ENCODE data around the gene PARD3. TPM values are rescaled to one million over a fixed set of nuclear protein-coding genes. Genes with fewer than 3 reads are reported as not detected.

PARD3 gene
- polyA plus RNA-seq, 3 donors: 79.3 to 88.4 (median 87.3) TPM

GRCh38 chr10:34255035-34255434, 560.1 kb downstream of the PARD3 start:
- no peak for DNase-seq (ENCODE audit: low read depth in 3 of 3, low spot score in 2 of 3)

GRCh38 chr10:34254596-34254995, 560.5 kb downstream of the PARD3 start:
- no peak for DNase-seq (ENCODE audit: low read depth in 3 of 3, low spot score in 2 of 3)

- DNase-seq (ENCODE audit: low read depth in 3 of 3, low spot score in 2 of 3): no peak
These were observed 563.0 kb downstream of the PARD3 start for GRCh38 chr10:34252111-34252510.

- no peak for DNase-seq (ENCODE audit: low read depth in 3 of 3, low spot score in 2 of 3)
These were observed 563.9 kb downstream of the PARD3 start for GRCh38 chr10:34251177-34251576.

GRCh38 chr10:34250722-34251121, 564.4 kb downstream of the PARD3 start:
- no peak for DNase-seq (ENCODE audit: low read depth in 3 of 3, low spot score in 2 of 3)

GRCh38 chr10:34249634-34250033, 565.5 kb downstream of the PARD3 start:
- no peak for DNase-seq (ENCODE audit: low read depth in 3 of 3, low spot score in 2 of 3)

- no peak for DNase-seq (ENCODE audit: low read depth in 3 of 3, low spot score in 2 of 3)
These were observed 567.5 kb downstream of the PARD3 start for GRCh38 chr10:34247560-34247959.

GRCh38 chr10:34244756-34245484, 570.2 kb downstream of the PARD3 start:
- DNase-seq (ENCODE audit: low read depth in 3 of 3, low spot score in 2 of 3): no peak

- no peak for DNase-seq (ENCODE audit: low read depth in 3 of 3, low spot score in 2 of 3)
These were observed 573.7 kb downstream of the PARD3 start for GRCh38 chr10:34241226-34242000.

- no peak for DNase-seq (ENCODE audit: low read depth in 3 of 3, low spot score in 2 of 3)
These were observed 575.1 kb downstream of the PARD3 start for GRCh38 chr10:34240039-34240438.

- no peak for DNase-seq (ENCODE audit: low read depth in 3 of 3, low spot score in 2 of 3)
These were observed 577.1 kb downstream of the PARD3 start for GRCh38 chr10:34237898-34238455.

- no peak for DNase-seq (ENCODE audit: low read depth in 3 of 3, low spot score in 2 of 3)
These were observed 578.2 kb downstream of the PARD3 start for GRCh38 chr10:34236931-34237330.

- DNase-seq (ENCODE audit: low read depth in 3 of 3, low spot score in 2 of 3): no peak
These were observed 579.8 kb downstream of the PARD3 start for GRCh38 chr10:34235164-34235832.

- DNase-seq (ENCODE audit: low read depth in 3 of 3, low spot score in 2 of 3): no peak
These were observed 582.6 kb downstream of the PARD3 start for GRCh38 chr10:34232481-34232880.

- DNase-seq (ENCODE audit: low read depth in 3 of 3, low spot score in 2 of 3): no peak
These were observed 583.5 kb downstream of the PARD3 start for GRCh38 chr10:34231441-34232180.

GRCh38 chr10:34229917-34230316, 585.2 kb downstream of the PARD3 start:
- DNase-seq (ENCODE audit: low read depth in 3 of 3, low spot score in 2 of 3): no peak

- no peak for DNase-seq (ENCODE audit: low read depth in 3 of 3, low spot score in 2 of 3)
These were observed 587.0 kb downstream of the PARD3 start for GRCh38 chr10:34228066-34228465.

GRCh38 chr10:34224639-34225038, 590.5 kb downstream of the PARD3 start:
- no peak for DNase-seq (ENCODE audit: low read depth in 3 of 3, low spot score in 2 of 3)

GRCh38 chr10:34223658-34224057, 591.4 kb downstream of the PARD3 start:
- DNase-seq (ENCODE audit: low read depth in 3 of 3, low spot score in 2 of 3): no peak

GRCh38 chr10:34222359-34222758, 592.7 kb downstream of the PARD3 start:
- DNase-seq (ENCODE audit: low read depth in 3 of 3, low spot score in 2 of 3): no peak

Data from right renal cortex interstitium (tissue), 3 donors.